Measurements from ENCODE around the gene COL6A1. TPM values are rescaled to one million over a fixed set of nuclear protein-coding genes. Genes with fewer than 3 reads are reported as not detected.

The COL6A1 gene
- polyA plus RNA-seq, 1 of the 3 experiments (the other 2 are of a cell fraction), result 107 TPM

DNA sequence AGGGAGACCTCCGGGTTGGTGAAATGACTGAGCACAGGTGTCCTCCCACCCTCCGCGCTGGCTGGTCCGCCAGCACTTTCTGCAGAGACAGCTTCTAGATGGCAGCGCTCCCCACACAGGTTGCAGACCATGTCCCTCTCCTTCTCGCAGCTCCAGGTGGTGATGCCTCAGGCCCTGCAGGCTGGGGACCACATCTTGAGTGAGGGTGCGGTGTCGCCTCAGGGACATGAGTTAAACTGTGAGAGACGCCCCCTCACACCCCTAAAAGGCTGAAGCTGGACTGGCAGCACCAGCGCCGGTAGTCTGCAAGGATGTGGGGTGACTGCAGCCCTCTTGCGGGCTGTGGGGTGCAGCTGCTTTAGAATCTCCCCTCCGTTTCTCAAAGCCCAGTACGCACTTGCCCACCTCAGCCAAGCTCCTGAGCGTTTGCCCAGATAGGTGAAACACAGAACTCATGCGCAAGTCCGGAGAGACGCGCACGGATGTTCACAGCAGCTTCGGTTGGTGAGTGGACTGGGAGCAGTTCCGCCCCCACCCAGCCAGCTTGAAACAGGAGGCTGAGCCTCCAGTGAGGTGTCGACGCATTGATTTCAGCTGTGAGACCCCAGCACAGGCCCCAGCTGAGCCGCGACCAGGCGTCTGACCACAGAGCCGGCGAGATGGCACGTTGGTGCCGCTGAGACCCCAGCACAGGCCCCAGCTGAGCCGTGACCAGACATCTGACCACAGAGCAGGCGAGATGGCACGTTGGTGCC, 28.6 kb downstream of the COL6A1 start:
- H3K36me3 ChIP-seq (replicated peaks in 1 of 2; ENCODE audit: control insufficient read depth in 1 of 2, insufficient read depth in 2 of 2, low read length in 1 of 2), result no peaks in the 10 kb centered on the region
- H3K79me2 ChIP-seq (ENCODE audit: insufficient read depth), result no peaks in the 10 kb centered on the region
- no peak overlapping the region for H2AFZ ChIP-seq (ENCODE audit: low read depth)
- no peaks in the 10 kb centered on the region for H3K27me3 ChIP-seq (ENCODE audit: insufficient read depth)
- no peaks in the 10 kb centered on the region for H3F3A ChIP-seq (replicated peaks; ENCODE audit: insufficient read depth)
- ChIA-PET POLR2A (no interaction called here), CTCF (no interaction called here)
- TF ChIP-seq MEF2A (IDR thresholded peaks at IDR 0.05; ENCODE audit: borderline replicate concordance, low read depth) (no peak), POLR2AphosphoS5 (IDR thresholded peaks at IDR 0.05; ENCODE audit: low read depth, low read length) (no peak), TEAD4 (IDR thresholded peaks at IDR 0.05; ENCODE audit: borderline replicate concordance, insufficient read depth) (no peak), GABPA (IDR thresholded peaks at IDR 0.05; ENCODE audit: low read depth) (no peak), TAF1 (IDR thresholded peaks at IDR 0.05; ENCODE audit: borderline replicate concordance, low read depth, low read length) (no peak)
- peak; percentile 25 for DNase-seq
- no peak overlapping the region for H3K4me2 ChIP-seq
- H3K9me3 ChIP-seq, result no peaks in the 10 kb centered on the region
- no peak overlapping the region for H3K27ac ChIP-seq (ENCODE audit: low read depth in 2 of 2, low read length in 1 of 2)
- no peaks in the 10 kb centered on the region for H3K4me1 ChIP-seq (ENCODE audit: control insufficient read depth in 1 of 2, insufficient read depth in 2 of 2, low read depth in 1 of 2, low read length in 1 of 2)
- H3K9ac ChIP-seq, result no peak overlapping the region
- H3K9me2 ChIP-seq, result no peaks in the 10 kb centered on the region
- no peaks in the 10 kb centered on the region for H4K20me1 ChIP-seq (ENCODE audit: insufficient read depth)
- WGBS (ENCODE audit: low lambda C conversion rate), result 87% methylated on average over 11 of the region's 34 CpGs
- no peak overlapping the region for H3K4me3 ChIP-seq (ENCODE audit: low read depth in 2 of 2, low read length in 1 of 2)

GRCh38 chr21:46011267-46011967, 29.8 kb downstream of the COL6A1 start:
- WGBS (ENCODE audit: low lambda C conversion rate), result 77% methylated on average over 19 of the region's 22 CpGs
- Histone ChIP-seq H3F3A (replicated peaks; ENCODE audit: insufficient read depth) (no peaks in the 10 kb centered on the region), H3K4me3 (ENCODE audit: low read depth in 2 of 2, low read length in 1 of 2) (no peak overlapping the region), H3K4me2 (no peak overlapping the region), H3K36me3 (replicated peaks in 1 of 2; ENCODE audit: control insufficient read depth in 1 of 2, insufficient read depth in 2 of 2, low read length in 1 of 2) (no peaks in the 10 kb centered on the region), H3K4me1 (ENCODE audit: control insufficient read depth in 1 of 2, insufficient read depth in 2 of 2, low read depth in 1 of 2, low read length in 1 of 2) (no peaks in the 10 kb centered on the region), H3K9me2 (no peaks in the 10 kb centered on the region), H3K79me2 (ENCODE audit: insufficient read depth) (no peaks in the 10 kb centered on the region), H3K27ac (ENCODE audit: low read depth in 2 of 2, low read length in 1 of 2) (no peak overlapping the region), H4K20me1 (ENCODE audit: insufficient read depth) (no peaks in the 10 kb centered on the region), H2AFZ (ENCODE audit: low read depth) (no peak overlapping the region), H3K9me3 (no peaks in the 10 kb centered on the region), H3K27me3 (ENCODE audit: insufficient read depth) (no peaks in the 10 kb centered on the region), H3K9ac (no peak overlapping the region)
- TF ChIP-seq YY1 (IDR thresholded peaks at IDR 0.05; ENCODE audit: low read depth) (no peak), SMC3 (IDR thresholded peaks at IDR 0.05; ENCODE audit: low read depth, low read length) (no peak), REST (IDR thresholded peaks at IDR 0.05; ENCODE audit: low read depth, low read length) (no peak), MEF2A (IDR thresholded peaks at IDR 0.05; ENCODE audit: borderline replicate concordance, low read depth) (no peak), EP300 (IDR thresholded peaks at IDR 0.05; ENCODE audit: borderline replicate concordance in 1 of 2, low read depth in 1 of 2, low read length in 1 of 2) (no peak), FOXM1 (IDR thresholded peaks at IDR 0.05; ENCODE audit: low read depth) (no peak)
- POLR2A ChIA-PET, result no interaction called here
- DNase-seq, result no peak
- CTCF ChIA-PET, result no interaction called here
